LNCAP (cell line): ENCODE measurements around the gene GNAL.

Source experiments
- TF ChIP-seq, protein P1 (sequence below): fragments of 450-650 bp; IDR thresholded peaks from 2 replicates; pipeline ENCODE4 v1.5.1; 2017; ENCODE audit warnings: mild to moderate bottlenecking

Gene GNAL

DNA sequence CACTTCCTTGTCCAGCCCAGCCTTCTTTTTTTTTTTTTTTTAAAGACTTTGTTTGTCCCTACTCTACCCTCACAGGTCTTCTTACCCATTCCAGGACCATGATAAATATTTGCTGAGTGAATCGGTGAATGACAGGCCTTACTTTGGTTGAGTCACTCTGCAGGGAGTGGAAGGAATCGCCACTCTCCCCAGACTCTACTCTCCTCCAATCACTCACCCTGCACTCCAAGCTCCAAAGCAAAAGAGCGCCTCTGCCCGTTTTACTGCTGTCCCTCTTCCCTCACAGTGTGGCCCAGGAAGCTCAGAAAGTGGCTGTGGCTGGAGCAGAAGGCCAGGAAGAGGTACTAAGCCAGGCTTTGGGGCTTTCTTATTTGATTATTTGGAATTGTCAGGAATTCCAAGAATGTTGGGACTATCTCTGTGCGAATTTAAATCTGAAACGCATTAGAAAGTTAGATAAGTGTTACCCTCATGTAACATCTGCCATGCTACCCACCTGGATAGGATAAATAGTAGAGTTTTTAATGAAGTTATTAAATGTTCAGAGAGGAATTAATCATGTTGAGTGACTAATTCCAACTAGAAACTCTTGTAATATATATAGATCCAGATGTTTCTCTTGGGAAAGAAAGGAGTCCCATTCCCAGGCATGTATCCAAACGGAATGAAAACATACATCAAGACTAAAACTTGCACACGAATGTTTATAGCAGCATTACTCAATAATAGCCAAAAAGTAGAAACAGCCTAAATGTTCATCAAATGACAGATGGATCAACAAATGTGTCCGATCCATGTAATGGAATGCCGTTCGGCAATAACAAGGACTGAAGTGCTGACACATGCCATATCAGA is 119.2 kb downstream of the GNAL start:
- TF ChIP-seq, protein P1, sequence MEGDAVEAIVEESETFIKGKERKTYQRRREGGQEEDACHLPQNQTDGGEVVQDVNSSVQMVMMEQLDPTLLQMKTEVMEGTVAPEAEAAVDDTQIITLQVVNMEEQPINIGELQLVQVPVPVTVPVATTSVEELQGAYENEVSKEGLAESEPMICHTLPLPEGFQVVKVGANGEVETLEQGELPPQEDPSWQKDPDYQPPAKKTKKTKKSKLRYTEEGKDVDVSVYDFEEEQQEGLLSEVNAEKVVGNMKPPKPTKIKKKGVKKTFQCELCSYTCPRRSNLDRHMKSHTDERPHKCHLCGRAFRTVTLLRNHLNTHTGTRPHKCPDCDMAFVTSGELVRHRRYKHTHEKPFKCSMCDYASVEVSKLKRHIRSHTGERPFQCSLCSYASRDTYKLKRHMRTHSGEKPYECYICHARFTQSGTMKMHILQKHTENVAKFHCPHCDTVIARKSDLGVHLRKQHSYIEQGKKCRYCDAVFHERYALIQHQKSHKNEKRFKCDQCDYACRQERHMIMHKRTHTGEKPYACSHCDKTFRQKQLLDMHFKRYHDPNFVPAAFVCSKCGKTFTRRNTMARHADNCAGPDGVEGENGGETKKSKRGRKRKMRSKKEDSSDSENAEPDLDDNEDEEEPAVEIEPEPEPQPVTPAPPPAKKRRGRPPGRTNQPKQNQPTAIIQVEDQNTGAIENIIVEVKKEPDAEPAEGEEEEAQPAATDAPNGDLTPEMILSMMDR = no peak

GRCh38 chr18:11809895-11810294 is 120.8 kb downstream of the GNAL start:
- TF ChIP-seq, protein P1 = no peak

DNA sequence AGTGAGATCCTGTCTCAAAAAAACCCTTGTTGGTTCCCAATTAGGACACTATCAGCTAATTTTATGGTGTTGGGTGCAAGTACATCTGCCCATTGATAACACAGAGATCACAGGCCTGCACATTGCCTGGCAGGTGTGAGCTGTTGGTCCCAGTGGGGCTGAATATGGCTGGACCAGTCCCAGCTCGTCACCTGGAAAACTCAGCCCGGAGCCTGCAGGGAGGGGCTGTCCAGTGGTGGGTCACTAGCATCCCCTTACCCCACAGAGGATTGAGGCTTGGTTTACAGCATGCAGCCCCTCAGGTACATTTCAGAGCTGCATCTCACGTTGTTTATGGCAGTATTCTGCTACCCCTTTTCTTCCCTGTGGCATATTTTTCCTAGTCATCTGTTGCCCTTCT is 121.3 kb downstream of the GNAL start:
- TF ChIP-seq, protein P1 = no peak

- TF ChIP-seq, protein P1 = no peak
These were observed 121.9 kb downstream of the GNAL start for GRCh38 chr18:11811009-11811408.

- TF ChIP-seq, protein P1 = no peak
These were observed 128.2 kb downstream of the GNAL start for GRCh38 chr18:11817229-11817628.

GRCh38 chr18:11818486-11819203 is 129.6 kb downstream of the GNAL start:
- TF ChIP-seq, protein P1 = no peak

DNA sequence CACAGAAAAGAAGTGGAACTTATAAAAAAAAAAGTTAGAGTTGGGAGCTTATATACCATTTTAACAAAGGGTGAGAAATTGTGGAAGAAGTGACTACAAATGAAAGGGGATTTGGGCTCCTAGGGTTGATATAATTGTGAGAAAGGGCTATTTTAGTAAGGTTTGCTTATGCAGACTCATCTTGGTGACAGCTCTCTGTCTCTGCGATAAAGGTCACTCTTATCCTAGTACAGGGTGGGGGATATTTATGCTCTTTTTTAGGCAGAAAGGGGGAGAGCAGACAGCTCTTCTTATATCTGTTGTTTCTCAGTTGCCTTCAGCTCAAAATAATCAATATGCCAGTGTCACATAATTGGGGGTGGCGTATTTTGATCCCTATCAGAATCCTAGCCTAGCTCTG is 130.9 kb downstream of the GNAL start:
- TF ChIP-seq, protein P1 = no peak
